IgD-negative memory B cell (primary cell): Measurements from ENCODE around the gene ELAPOR1. TPM values are rescaled to one million over a fixed set of nuclear protein-coding genes. Genes with fewer than 3 reads are reported as not detected.
A peak's percentile ranks its signal among the peaks of the same experiment; 100 is the strongest.

ENCODE experiments used
- H3K27ac Mint-ChIP-seq, 3 donors: one replicate each; pipeline ENCODE4 v1.8.0; 2020 to 2022; ENCODE audit warnings: mild to moderate bottlenecking in 3 of 3, mixed read lengths in 3 of 3, moderate library complexity in 1 of 3
- H3K27me3 Mint-ChIP-seq: one replicate; pipeline ENCODE4 v1.8.0; 2021; ENCODE audit warnings: mixed read lengths
- H3K36me3 Mint-ChIP-seq: one replicate; pipeline ENCODE4 v1.8.0; 2020; ENCODE audit warnings: mild to moderate bottlenecking, mixed read lengths
- H3K4me1 Mint-ChIP-seq, 3 donors: one replicate each; pipeline ENCODE4 v1.8.0; 2020 to 2022; ENCODE audit warnings: mixed read lengths in 3 of 3, mild to moderate bottlenecking in 1 of 3
- H3K4me3 Mint-ChIP-seq, 4 donors: one replicate each; pipeline ENCODE4 v1.8.0; 2020 to 2022; ENCODE audit warnings: mild to moderate bottlenecking in 4 of 4, mixed read lengths in 4 of 4, moderate library complexity in 3 of 4
- H3K9me3 Mint-ChIP-seq, 3 donors: one replicate each; pipeline ENCODE4 v1.8.0; 2020 to 2021; ENCODE audit warnings: mixed read lengths in 3 of 3, mild to moderate bottlenecking in 1 of 3
- polyA plus RNA-seq: library from polyadenylated mRNA; unstranded; fragments of 300-500 nt; fragmentation: Illumina TruSeq; gene quantifications from one replicate; pipeline ENCODE4 v1.2.3, GENCODE V29; 2021

ELAPOR1 gene
- 1.0 TPM for polyA plus RNA-seq

- peaks cover 33% of the 10 kb centered on the region for H3K27me3 Mint-ChIP-seq
- peaks cover 11 to 21% (median 13%) of the 10 kb centered on the region in 3 donors for H3K4me1 Mint-ChIP-seq
- H3K36me3 Mint-ChIP-seq, result peaks cover 3% of the 10 kb centered on the region
- peak within 1 kb of the TSS; percentile 91 to 98 (median 98) for H3K27ac Mint-ChIP-seq
- peaks cover 0 to 3% (median 0%) of the 10 kb centered on the region in 3 donors for H3K9me3 Mint-ChIP-seq
- peak within 1 kb of the TSS; percentile 84 to 97 (median 89) for H3K4me3 Mint-ChIP-seq
Measured at GRCh38 chr1:109113590-109114341, at the start of gene ELAPOR1. Gene ELAPOR1 (plus strand): TSS chr1:109114115. CDS start chr1:109114184, 69 bp downstream.

DNA sequence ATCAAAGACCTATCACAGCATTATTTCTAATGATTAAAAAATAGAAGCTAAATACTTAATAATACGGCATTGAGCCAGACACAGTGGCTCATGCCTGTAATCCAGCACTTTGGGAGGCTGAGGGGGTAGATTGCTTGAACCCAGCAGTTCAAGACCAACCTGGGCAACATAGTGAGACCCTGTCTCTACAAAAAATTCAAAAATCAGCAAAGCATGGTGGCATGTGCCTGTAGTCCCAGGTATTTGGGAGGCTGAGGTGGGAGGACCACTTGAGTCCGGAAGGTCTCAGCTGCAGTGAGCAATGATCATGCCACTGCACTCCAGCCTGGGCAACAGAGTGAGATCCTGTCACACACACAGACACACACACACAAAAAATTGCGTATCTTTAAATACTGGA lies 48.8 kb upstream of the ELAPOR1 start:
- H3K4me3 Mint-ChIP-seq, result no peak overlapping the region
- no peaks in the 10 kb centered on the region for H3K27me3 Mint-ChIP-seq
- H3K9me3 Mint-ChIP-seq, result no peaks in the 10 kb centered on the region
- H3K36me3 Mint-ChIP-seq, result peaks cover 7% of the 10 kb centered on the region
- peaks cover 0 to 2% (median 0%) of the 10 kb centered on the region in 3 donors for H3K4me1 Mint-ChIP-seq
- no peak overlapping the region for H3K27ac Mint-ChIP-seq

DNA sequence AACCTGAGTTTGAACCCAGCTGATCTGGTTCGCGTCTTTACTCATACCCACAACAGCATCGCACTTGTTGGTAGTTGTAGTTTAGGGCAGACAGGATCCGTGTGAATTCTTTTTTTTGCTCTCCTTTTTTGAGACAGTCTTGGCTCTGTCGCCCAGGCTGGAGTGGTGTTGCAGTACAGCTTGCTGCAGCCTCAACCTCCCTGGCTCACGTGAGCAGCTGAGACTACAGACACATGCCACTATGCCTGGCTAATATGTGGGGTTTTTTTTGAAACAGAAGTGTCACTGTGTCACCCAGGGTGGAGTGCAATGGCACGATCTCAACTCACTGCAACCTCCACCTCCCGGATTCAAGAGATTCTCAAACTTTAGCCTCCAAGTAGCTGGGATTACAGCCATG lies 46.0 kb upstream of the ELAPOR1 start:
- Mint-ChIP-seq H3K27me3 (no peaks in the 10 kb centered on the region), H3K4me1 (peaks cover 0 to 2% (median 0%) of the 10 kb centered on the region in 3 donors), H3K36me3 (peaks cover 4% of the 10 kb centered on the region), H3K9me3 (no peaks in the 10 kb centered on the region), H3K27ac (no peak overlapping the region), H3K4me3 (no peak overlapping the region)

DNA sequence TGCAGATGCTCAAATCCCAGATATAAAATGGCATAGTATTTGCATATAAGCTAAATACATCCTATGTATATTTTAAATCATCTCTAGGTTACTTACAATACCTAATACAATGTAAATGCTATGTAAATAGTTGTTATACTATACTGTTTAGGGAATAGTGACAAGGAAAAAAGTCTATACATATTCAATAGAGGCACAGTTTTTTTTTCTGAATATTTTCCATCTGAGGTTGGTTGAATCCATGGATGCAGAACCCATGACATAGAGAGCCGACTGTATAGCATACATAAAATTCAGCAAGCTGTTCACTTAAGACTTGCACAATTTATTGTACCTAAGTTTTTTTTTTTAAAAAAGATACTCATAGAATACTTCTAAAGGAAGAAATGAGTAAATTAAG lies 44.6 kb upstream of the ELAPOR1 start:
- Mint-ChIP-seq H3K9me3 (no peaks in the 10 kb centered on the region), H3K4me1 (peaks cover 0 to 4% (median 2%) of the 10 kb centered on the region in 3 donors), H3K27me3 (no peaks in the 10 kb centered on the region), H3K4me3 (no peak overlapping the region), H3K27ac (no peak overlapping the region), H3K36me3 (peaks cover 5% of the 10 kb centered on the region)

GRCh38 chr1:109075531-109076490 lies 38.1 kb upstream of the ELAPOR1 start, which contains the start of gene TAF13:
Gene TAF13 (minus strand): TSS chr1:109076003. CDS start chr1:109075947, 56 bp downstream.
- Mint-ChIP-seq H3K36me3 (peaks cover 1% of the 10 kb centered on the region), H3K4me3 (peak within 1 kb of the TSS; percentile 93 to 99 (median 96)), H3K4me1 (peaks cover 9 to 17% (median 14%) of the 10 kb centered on the region in 3 donors), H3K9me3 (no peaks in the 10 kb centered on the region), H3K27ac (peak within 1 kb of the TSS; percentile 91 to 98 (median 98)), H3K27me3 (peaks cover 2% of the 10 kb centered on the region)

- H3K4me1 Mint-ChIP-seq, result peaks cover 9 to 17% (median 14%) of the 10 kb centered on the region in 3 donors
- peak overlapping the region in 2 of 4 donors; percentile 17 to 50 for H3K4me3 Mint-ChIP-seq
- H3K9me3 Mint-ChIP-seq, result no peaks in the 10 kb centered on the region
- peak overlapping the region in 1 of 3 donors; percentile 85 for H3K27ac Mint-ChIP-seq
- no peaks in the 10 kb centered on the region for H3K36me3 Mint-ChIP-seq
- H3K27me3 Mint-ChIP-seq, result peaks cover 2% of the 10 kb centered on the region
Measured at GRCh38 chr1:109078317-109078716, 35.6 kb upstream of the ELAPOR1 start.

GRCh38 chr1:109079240-109079622 lies 34.7 kb upstream of the ELAPOR1 start:
- Mint-ChIP-seq H3K4me3 (no peak overlapping the region), H3K27ac (no peak overlapping the region), H3K4me1 (peaks cover 9 to 16% (median 14%) of the 10 kb centered on the region in 3 donors)

GRCh38 chr1:109080441-109081082 lies 33.4 kb upstream of the ELAPOR1 start:
- Mint-ChIP-seq H3K4me3 (peak overlapping the region in 1 of 4 donors; percentile 26), H3K9me3 (no peaks in the 10 kb centered on the region), H3K27me3 (peaks cover 2% of the 10 kb centered on the region), H3K27ac (peak overlapping the region in 1 of 3 donors; percentile 73), H3K4me1 (peaks cover 7 to 9% (median 7%) of the 10 kb centered on the region in 3 donors), H3K36me3 (no peaks in the 10 kb centered on the region)

More at GRCh38 chr1:109079240-109079622, 34.7 kb upstream of the ELAPOR1 start:
- Mint-ChIP-seq H3K27me3 (peaks cover 2% of the 10 kb centered on the region), H3K36me3 (no peaks in the 10 kb centered on the region), H3K9me3 (no peaks in the 10 kb centered on the region)

GRCh38 chr1:109083501-109083900 lies 30.4 kb upstream of the ELAPOR1 start:
- Mint-ChIP-seq H3K36me3 (no peaks in the 10 kb centered on the region), H3K9me3 (no peaks in the 10 kb centered on the region), H3K4me1 (peaks cover 0 to 4% (median 0%) of the 10 kb centered on the region in 3 donors), H3K27ac (peak overlapping the region in 1 of 3 donors; percentile 35), H3K4me3 (peak overlapping the region in 1 of 4 donors; percentile 70), H3K27me3 (no peaks in the 10 kb centered on the region)

- Mint-ChIP-seq H3K9me3 (no peaks in the 10 kb centered on the region), H3K4me3 (no peak overlapping the region), H3K27ac (no peak overlapping the region), H3K4me1 (peaks cover 0 to 4% (median 0%) of the 10 kb centered on the region in 3 donors), H3K36me3 (no peaks in the 10 kb centered on the region), H3K27me3 (no peaks in the 10 kb centered on the region)
Measured at GRCh38 chr1:109083923-109084322, 30.0 kb upstream of the ELAPOR1 start.

GRCh38 chr1:109084563-109085517 lies 29.1 kb upstream of the ELAPOR1 start:
- Mint-ChIP-seq H3K9me3 (peaks cover 0 to 2% (median 0%) of the 10 kb centered on the region in 3 donors), H3K27me3 (no peaks in the 10 kb centered on the region), H3K36me3 (no peaks in the 10 kb centered on the region), H3K27ac (peak overlapping the region in 2 of 3 donors; percentile 14 to 28), H3K4me1 (peaks cover 2 to 4% (median 3%) of the 10 kb centered on the region in 3 donors), H3K4me3 (peak overlapping the region in 2 of 4 donors; percentile 10 to 69)

DNA sequence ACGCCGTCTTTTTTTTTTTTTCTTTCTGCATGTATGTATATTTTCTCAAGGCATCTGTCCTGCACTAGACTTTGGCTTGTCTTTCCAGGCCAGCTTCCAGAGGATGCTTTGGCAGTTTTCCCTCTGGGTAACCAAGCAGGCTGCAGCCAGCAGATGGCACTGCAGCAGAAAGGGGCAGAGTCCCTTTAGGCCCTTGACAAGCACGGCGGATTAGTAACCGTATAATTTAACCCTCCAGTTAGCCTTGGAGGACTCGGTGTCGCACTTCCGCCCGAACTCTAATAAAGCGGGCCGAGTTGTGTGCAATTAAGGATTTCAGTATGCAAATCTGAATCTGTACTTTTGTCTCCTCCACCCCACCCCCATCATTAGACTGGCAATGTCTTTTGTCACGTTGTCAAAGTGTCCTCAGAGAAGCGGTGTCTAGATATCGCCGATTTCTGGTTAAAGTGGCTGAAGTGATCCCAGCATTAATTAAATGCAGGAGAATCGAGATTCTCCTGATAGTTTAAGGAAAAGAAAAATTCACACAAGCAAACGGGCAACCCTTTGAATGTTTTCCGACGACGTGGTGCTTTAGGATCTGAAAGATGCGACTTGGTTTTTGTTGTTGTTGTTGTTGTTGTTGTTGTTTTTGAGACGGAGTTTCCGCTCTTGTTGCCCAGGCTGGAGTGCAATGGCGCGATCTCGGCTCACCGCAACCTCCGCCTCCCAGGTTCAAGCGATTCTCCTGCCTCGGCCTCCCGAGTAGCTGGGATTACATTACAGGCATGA lies 24.5 kb upstream of the ELAPOR1 start:
- H3K27me3 Mint-ChIP-seq, result no peaks in the 10 kb centered on the region
- peak overlapping the region; percentile 37 to 97 (median 92) for H3K4me3 Mint-ChIP-seq
- H3K4me1 Mint-ChIP-seq, result peaks cover 18 to 31% (median 30%) of the 10 kb centered on the region in 3 donors
- no peaks in the 10 kb centered on the region for H3K36me3 Mint-ChIP-seq
- peaks cover 0 to 2% (median 0%) of the 10 kb centered on the region in 3 donors for H3K9me3 Mint-ChIP-seq
- peak overlapping the region; percentile 93 to 98 (median 98) for H3K27ac Mint-ChIP-seq
